Progenitor cell of endocrine pancreas (in vitro differentiated cells): ENCODE measurements around the gene ZNF785. TPM values are rescaled to one million over a fixed set of nuclear protein-coding genes. Genes with fewer than 3 reads are reported as not detected.

Experiments
- DNase-seq: peaks from one replicate; pipeline ENCODE4 v3.0.0; 2021; ENCODE audit warnings: low spot score; ENCODE audit not compliant: unreplicated experiment
- H3K27ac Mint-ChIP-seq: 2 replicates; pipeline ENCODE4 v1.8.0; 2021; ENCODE audit warnings: mild to moderate bottlenecking, moderate library complexity, mixed read lengths
- H3K27me3 Mint-ChIP-seq: 2 replicates; pipeline ENCODE4 v1.8.0; 2021; ENCODE audit warnings: mixed read lengths
- H3K36me3 Mint-ChIP-seq: 2 replicates; pipeline ENCODE4 v1.8.0; 2022; ENCODE audit warnings: mixed read lengths; ENCODE audit not compliant: insufficient read depth
- H3K4me1 Mint-ChIP-seq: 2 replicates; pipeline ENCODE4 v1.8.0; 2021; ENCODE audit warnings: low read depth, mixed read lengths
- H3K4me3 Mint-ChIP-seq: 2 replicates; pipeline ENCODE4 v1.8.0; 2021; ENCODE audit warnings: low read depth, mild to moderate bottlenecking, moderate library complexity, mixed read lengths
- H3K9me3 Mint-ChIP-seq: 2 replicates; pipeline ENCODE4 v1.8.0; 2021; ENCODE audit warnings: low read depth, mixed read lengths
- total RNA-seq: library from RNA; stranded (reverse); gene quantifications from 2 replicates; pipeline ENCODE4 v1.2.1, GENCODE V29; 2021
- TF ChIP-seq, protein P1 (sequence below): fragments of 200-600 bp; sonication (generic); IDR thresholded peaks from one replicate; pipeline ENCODE4 v1.5.0; 2021; ENCODE audit warnings: antibody characterized with exemption, mild to moderate bottlenecking; ENCODE audit not compliant: unreplicated experiment

Gene ZNF785
- total RNA-seq, 1 donor from 2014 or later = 50.0 TPM

DNA sequence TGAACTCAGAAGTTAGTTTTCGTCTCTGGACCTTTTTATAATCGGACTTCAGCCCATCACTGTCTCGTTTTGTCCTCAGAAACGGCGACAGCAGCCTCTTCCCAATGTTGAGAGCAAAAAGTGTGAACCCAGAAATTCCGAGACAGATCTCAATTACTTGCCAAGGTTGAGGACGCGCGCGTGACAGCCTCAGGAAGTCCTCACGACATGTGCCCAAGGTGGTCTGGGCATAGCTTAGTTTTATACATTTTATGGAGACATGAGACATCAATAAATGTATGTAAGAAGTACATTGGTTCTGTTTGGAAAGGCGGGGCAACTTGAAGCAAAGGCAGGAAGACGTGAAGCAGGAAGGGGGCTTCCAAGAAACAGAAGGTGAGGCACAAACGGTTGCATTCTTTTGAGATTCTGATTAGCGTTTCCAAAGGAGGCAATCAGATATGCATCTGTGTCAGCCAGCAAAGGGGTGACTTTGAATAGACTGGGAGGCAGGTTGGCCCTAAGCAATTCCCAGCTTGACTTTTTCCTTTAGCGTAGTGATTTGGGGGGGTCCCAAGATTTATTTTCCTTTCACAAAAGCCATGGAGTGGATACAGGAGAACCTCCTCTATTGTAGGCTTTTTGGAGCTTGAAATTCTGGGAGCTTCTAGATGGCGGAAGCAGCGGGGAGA lies 50.3 kb downstream of the ZNF785 start:
- Mint-ChIP-seq H3K9me3 (peaks cover 10% of the 10 kb centered on the region), H3K4me3 (peak overlapping the region; percentile 84), H3K27me3 (no peaks in the 10 kb centered on the region), H3K27ac (peak overlapping the region; percentile 96), H3K4me1 (peaks cover 19% of the 10 kb centered on the region), H3K36me3 (peaks cover 49% of the 10 kb centered on the region)
- TF ChIP-seq, protein P1, sequence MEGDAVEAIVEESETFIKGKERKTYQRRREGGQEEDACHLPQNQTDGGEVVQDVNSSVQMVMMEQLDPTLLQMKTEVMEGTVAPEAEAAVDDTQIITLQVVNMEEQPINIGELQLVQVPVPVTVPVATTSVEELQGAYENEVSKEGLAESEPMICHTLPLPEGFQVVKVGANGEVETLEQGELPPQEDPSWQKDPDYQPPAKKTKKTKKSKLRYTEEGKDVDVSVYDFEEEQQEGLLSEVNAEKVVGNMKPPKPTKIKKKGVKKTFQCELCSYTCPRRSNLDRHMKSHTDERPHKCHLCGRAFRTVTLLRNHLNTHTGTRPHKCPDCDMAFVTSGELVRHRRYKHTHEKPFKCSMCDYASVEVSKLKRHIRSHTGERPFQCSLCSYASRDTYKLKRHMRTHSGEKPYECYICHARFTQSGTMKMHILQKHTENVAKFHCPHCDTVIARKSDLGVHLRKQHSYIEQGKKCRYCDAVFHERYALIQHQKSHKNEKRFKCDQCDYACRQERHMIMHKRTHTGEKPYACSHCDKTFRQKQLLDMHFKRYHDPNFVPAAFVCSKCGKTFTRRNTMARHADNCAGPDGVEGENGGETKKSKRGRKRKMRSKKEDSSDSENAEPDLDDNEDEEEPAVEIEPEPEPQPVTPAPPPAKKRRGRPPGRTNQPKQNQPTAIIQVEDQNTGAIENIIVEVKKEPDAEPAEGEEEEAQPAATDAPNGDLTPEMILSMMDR = no peak
- no peak for DNase-seq

DNA sequence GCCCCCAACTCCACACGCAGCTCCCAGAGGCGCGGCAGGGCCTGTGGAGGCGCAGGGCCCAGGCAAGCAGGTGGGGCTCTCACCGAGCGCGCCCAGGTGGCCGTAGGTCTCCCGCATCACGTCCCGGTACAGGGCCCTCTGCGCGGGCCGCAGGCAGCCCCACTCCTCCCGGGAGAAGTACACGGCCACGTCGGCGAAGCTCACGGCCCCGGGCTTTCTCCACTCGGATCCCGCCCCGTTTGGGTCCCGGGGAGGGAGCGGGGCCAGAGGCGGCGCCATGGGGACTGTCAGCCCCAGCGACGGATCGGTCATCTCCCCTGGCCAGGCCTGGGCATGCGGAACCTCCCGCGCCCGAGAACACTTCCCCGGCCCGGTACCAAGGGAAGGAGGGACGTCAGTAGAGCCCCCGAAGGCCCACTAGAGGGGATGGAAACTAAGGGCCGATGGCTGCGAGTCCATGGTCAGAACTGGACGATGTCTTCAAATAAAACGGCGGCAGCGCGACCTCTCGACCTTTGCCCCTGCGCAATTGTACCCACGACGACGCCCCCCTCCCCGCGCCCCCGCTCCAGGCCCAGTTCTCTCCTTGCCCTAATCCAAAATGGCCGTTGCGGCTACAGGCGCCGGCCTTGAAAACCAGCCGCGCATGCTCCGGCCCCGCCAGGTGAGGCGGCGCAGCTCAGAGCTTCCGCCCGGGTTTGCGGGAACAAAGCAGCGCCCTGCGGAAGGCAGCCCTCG lies 51.0 kb downstream of the ZNF785 start, which contains the start of gene ZNF747:
TSS of gene ZNF747 (minus strand) at position 491 of the 738 bp plus-strand sequence. CDS start at position 312, 179 bp downstream.
- peak; percentile 76 for DNase-seq
- H3K27ac Mint-ChIP-seq = peak within 1 kb of the TSS; percentile 96
- H3K36me3 Mint-ChIP-seq = peaks cover 46% of the 10 kb centered on the region
- TF ChIP-seq, protein P1 = no peak
- H3K4me3 Mint-ChIP-seq = peak within 1 kb of the TSS; percentile 84
- H3K9me3 Mint-ChIP-seq = peaks cover 10% of the 10 kb centered on the region
- no peaks in the 10 kb centered on the region for H3K27me3 Mint-ChIP-seq
- peaks cover 21% of the 10 kb centered on the region for H3K4me1 Mint-ChIP-seq

DNA sequence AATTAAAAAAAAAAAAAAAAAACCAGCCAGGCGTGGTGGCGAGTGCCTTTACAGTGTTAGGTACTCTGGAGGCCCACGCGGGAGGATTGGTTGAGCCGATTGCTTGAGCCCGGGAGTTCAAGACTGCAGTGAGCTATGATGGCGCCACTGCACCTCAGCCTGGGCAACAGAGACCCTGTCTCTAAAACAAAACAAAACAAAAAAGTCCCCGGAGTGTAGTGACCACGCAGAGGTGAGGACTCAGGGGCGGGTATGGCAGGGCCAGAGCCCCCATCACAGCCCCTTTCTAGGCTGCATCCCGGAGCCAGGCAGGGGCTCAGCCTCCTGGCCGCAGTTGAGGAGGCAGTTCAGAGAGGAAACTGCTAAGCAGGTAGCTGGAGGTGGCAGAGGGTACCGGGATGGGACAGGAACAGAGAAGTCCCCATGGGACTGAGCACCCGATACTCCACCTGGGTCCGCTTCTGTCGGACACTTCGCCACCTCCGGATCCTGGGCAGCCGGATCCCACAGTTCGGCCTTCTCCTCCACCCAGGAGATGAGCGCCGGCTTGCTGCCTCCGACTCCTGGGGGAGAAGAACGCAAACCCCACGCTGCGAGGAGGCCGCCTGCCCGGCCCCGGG lies 51.6 kb downstream of the ZNF785 start:
- no peaks in the 10 kb centered on the region for H3K27me3 Mint-ChIP-seq
- peak overlapping the region; percentile 71 for H3K27ac Mint-ChIP-seq
- peaks cover 24% of the 10 kb centered on the region for H3K4me1 Mint-ChIP-seq
- no peak for DNase-seq
- H3K36me3 Mint-ChIP-seq = peaks cover 39% of the 10 kb centered on the region
- TF ChIP-seq, protein P1 = no peak
- peak overlapping the region; percentile 84 for H3K4me3 Mint-ChIP-seq
- peaks cover 10% of the 10 kb centered on the region for H3K9me3 Mint-ChIP-seq

DNA sequence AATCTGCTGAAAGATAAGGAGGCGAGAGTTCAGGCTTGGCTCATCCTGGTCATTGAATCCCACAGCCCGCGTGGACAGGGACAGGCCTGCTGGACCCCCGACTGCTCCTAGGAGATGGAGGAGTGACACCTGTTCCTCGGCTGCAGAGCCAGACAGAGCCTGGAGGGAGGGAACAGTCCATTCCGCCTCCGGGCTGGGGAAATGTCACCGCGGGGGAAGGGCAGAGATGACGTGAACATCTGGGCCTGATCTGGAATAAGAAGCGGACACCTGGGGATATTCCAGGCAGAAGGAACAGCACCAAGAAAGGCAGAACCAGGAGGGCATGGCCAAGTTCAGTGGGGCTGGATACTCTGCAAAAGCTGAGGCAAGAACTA lies 52.4 kb downstream of the ZNF785 start:
- peak overlapping the region; percentile 75 for H3K4me3 Mint-ChIP-seq
- H3K36me3 Mint-ChIP-seq = peaks cover 36% of the 10 kb centered on the region
- H3K27ac Mint-ChIP-seq = peak overlapping the region; percentile 98
- no peak for DNase-seq
- no peaks in the 10 kb centered on the region for H3K27me3 Mint-ChIP-seq
- peaks cover 27% of the 10 kb centered on the region for H3K4me1 Mint-ChIP-seq
- H3K9me3 Mint-ChIP-seq = peaks cover 10% of the 10 kb centered on the region
- TF ChIP-seq, protein P1 = no peak
